Neural cell (in vitro differentiated cells): ENCODE results near the gene PRR18. TPM values are rescaled to one million over a fixed set of nuclear protein-coding genes. Genes with fewer than 3 reads are reported as not detected.

Source experiments
- H2AFZ ChIP-seq: fragments of 200-600, 300-800 bp; sonication (generic), shearing (Covaris generic); 2 replicates; pipeline ENCODE4 v1.6.0; 2014; ENCODE audit warnings: low read depth, mild to moderate bottlenecking, antibody characterized with exemption, low read length, moderate library complexity
- H3F3A ChIP-seq: fragments of 200-600 bp; shearing (Covaris generic); 2 replicates; pipeline ENCODE4 v1.6.1; 2016; ENCODE audit warnings: mild to moderate bottlenecking, moderate library complexity, mixed read lengths, antibody characterized with exemption, low read length; ENCODE audit not compliant: insufficient read depth, poor library complexity, severe bottlenecking
- H3K27ac ChIP-seq: fragments of 200-600, 300-800 bp; sonication (generic), shearing (Covaris generic); 2 replicates; pipeline ENCODE4 v1.5.1; 2014; ENCODE audit warnings: mild to moderate bottlenecking, low read length, moderate library complexity
- H3K27me3 ChIP-seq: fragments of 300-800, 200-600 bp; sonication (generic), shearing (Covaris generic); 2 replicates; pipeline ENCODE4 v1.6.0; 2014; ENCODE audit warnings: mild to moderate bottlenecking, low read depth, low read length, moderate library complexity; ENCODE audit not compliant: insufficient read depth
- H3K36me3 ChIP-seq: fragments of 300-800, 200-600 bp; sonication (generic), shearing (Covaris generic); 2 replicates; pipeline ENCODE4 v1.5.1; 2014; ENCODE audit warnings: mild to moderate bottlenecking, antibody characterized with exemption, low read length, moderate library complexity; ENCODE audit not compliant: insufficient read depth
- H3K4me2 ChIP-seq: fragments of 300-800, 200-600 bp; sonication (generic), shearing (Covaris generic); 2 replicates; pipeline ENCODE4 v1.6.0; 2014; ENCODE audit warnings: mild to moderate bottlenecking, low read length
- H3K4me3 ChIP-seq: fragments of 300-800, 200-600 bp; sonication (generic), shearing (Covaris generic); 2 replicates; pipeline ENCODE4 v1.5.1; 2014; ENCODE audit warnings: mild to moderate bottlenecking, low read length, moderate library complexity
- H3K79me2 ChIP-seq: fragments of 200-600 bp; shearing (Covaris generic); replicated peaks from 2 replicates; pipeline ENCODE4 v1.6.0; 2014; ENCODE audit warnings: mild to moderate bottlenecking, low read length, moderate library complexity; ENCODE audit not compliant: insufficient read depth
- H3K9ac ChIP-seq: fragments of 300-800, 200-600 bp; sonication (generic), shearing (Covaris generic); 2 replicates; pipeline ENCODE4 v1.6.1; 2016; ENCODE audit warnings: mild to moderate bottlenecking, low read length, mixed read lengths
- H3K9me2 ChIP-seq: fragments of 200-600 bp; shearing (Covaris generic); 2 replicates; pipeline ENCODE4 v1.6.1; 2016; ENCODE audit warnings: mild to moderate bottlenecking, low read length, mixed read lengths; ENCODE audit not compliant: insufficient read depth
- H3K9me3 ChIP-seq: fragments of 200-600, 300-800 bp; sonication (generic), shearing (Covaris generic); 2 replicates; pipeline ENCODE4 v1.6.1; 2016; ENCODE audit warnings: mild to moderate bottlenecking, mixed run types, low read length, moderate library complexity, mixed read lengths
- H4K20me1 ChIP-seq: fragments of 200-600 bp; shearing (Covaris generic); 2 replicates; pipeline ENCODE4 v1.6.1; 2016; ENCODE audit warnings: mild to moderate bottlenecking, mixed run types; ENCODE audit not compliant: insufficient read depth
- CTCF ChIP-seq: fragments of 450-650 bp; IDR thresholded peaks from 2 replicates; pipeline ENCODE4 v1.5.1; 2014; ENCODE audit warnings: antibody characterized with exemption, mild to moderate bottlenecking, moderate library complexity; ENCODE audit not compliant: poor library complexity, severe bottlenecking
- EP300 ChIP-seq: fragments of 450-650 bp; conservative IDR thresholded peaks from 2 replicates; pipeline ENCODE4 v1.6.1; 2014; ENCODE audit warnings: antibody characterized with exemption, mild to moderate bottlenecking, moderate library complexity; ENCODE audit not compliant: poor library complexity, severe bottlenecking
- EZH2 ChIP-seq: fragments of 200-600, 300-800 bp; shearing (Covaris generic), sonication (generic); IDR thresholded peaks from 2 replicates; pipeline ENCODE4 v1.6.1; 2014; ENCODE audit warnings: antibody characterized with exemption, low read length, borderline replicate concordance, mild to moderate bottlenecking; ENCODE audit not compliant: insufficient read depth, poor library complexity, severe bottlenecking
- MXI1 ChIP-seq: fragments of 450-650 bp; conservative IDR thresholded peaks from 2 replicates; pipeline ENCODE4 v1.6.1; 2014; ENCODE audit warnings: antibody characterized with exemption, mild to moderate bottlenecking; ENCODE audit not compliant: poor library complexity, severe bottlenecking
- POLR2AphosphoS5 ChIP-seq: IDR thresholded peaks from 2 replicates; pipeline ENCODE4 v1.6.1; 2012
- RAD21 ChIP-seq: fragments of 450-650 bp; conservative IDR thresholded peaks from 2 replicates; pipeline ENCODE4 v1.6.1; 2014; ENCODE audit warnings: antibody characterized with exemption, mild to moderate bottlenecking, moderate library complexity
- SMC3 ChIP-seq: fragments of 450-650 bp; conservative IDR thresholded peaks from 2 replicates; pipeline ENCODE4 v1.6.1; 2014; ENCODE audit warnings: antibody characterized with exemption, mild to moderate bottlenecking, moderate library complexity; ENCODE audit not compliant: poor library complexity
- TAF1 ChIP-seq: IDR thresholded peaks from 2 replicates; pipeline ENCODE4 v1.6.1; 2012; ENCODE audit warnings: low read depth
- polyA plus RNA-seq: library from polyadenylated mRNA; depleted of rRNA; stranded (reverse); fragments of >200 nt; gene quantifications from 2 replicates; pipeline ENCODE4 v1.2.3, GENCODE V29; 2014
- TF ChIP-seq, protein P1 (sequence below): IDR thresholded peaks from 2 replicates; pipeline ENCODE4 v1.6.1; 2012; ENCODE audit warnings: borderline replicate concordance

Gene PRR18
- polyA plus RNA-seq, 1 donor from 2014 or later, result not detected

GRCh38 chr6:166352923-166353322 is 44.7 kb upstream of the PRR18 start:
- Histone ChIP-seq H4K20me1 (no peaks in the 10 kb centered on the region), H3K4me3 (no peak overlapping the region), H3K36me3 (no peaks in the 10 kb centered on the region), H3K9me3 (peaks cover 4% of the 10 kb centered on the region), H3F3A (no peaks in the 10 kb centered on the region), H2AFZ (no peak overlapping the region), H3K27ac (no peak overlapping the region), H3K9me2 (no peaks in the 10 kb centered on the region), H3K27me3 (no peaks in the 10 kb centered on the region), H3K9ac (no peak overlapping the region), H3K79me2 (no peaks in the 10 kb centered on the region), H3K4me2 (no peak overlapping the region)
- TF ChIP-seq, protein P1, sequence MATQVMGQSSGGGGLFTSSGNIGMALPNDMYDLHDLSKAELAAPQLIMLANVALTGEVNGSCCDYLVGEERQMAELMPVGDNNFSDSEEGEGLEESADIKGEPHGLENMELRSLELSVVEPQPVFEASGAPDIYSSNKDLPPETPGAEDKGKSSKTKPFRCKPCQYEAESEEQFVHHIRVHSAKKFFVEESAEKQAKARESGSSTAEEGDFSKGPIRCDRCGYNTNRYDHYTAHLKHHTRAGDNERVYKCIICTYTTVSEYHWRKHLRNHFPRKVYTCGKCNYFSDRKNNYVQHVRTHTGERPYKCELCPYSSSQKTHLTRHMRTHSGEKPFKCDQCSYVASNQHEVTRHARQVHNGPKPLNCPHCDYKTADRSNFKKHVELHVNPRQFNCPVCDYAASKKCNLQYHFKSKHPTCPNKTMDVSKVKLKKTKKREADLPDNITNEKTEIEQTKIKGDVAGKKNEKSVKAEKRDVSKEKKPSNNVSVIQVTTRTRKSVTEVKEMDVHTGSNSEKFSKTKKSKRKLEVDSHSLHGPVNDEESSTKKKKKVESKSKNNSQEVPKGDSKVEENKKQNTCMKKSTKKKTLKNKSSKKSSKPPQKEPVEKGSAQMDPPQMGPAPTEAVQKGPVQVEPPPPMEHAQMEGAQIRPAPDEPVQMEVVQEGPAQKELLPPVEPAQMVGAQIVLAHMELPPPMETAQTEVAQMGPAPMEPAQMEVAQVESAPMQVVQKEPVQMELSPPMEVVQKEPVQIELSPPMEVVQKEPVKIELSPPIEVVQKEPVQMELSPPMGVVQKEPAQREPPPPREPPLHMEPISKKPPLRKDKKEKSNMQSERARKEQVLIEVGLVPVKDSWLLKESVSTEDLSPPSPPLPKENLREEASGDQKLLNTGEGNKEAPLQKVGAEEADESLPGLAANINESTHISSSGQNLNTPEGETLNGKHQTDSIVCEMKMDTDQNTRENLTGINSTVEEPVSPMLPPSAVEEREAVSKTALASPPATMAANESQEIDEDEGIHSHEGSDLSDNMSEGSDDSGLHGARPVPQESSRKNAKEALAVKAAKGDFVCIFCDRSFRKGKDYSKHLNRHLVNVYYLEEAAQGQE, result no peak
- no peak for TF ChIP-seq POLR2AphosphoS5
- no peak for TF ChIP-seq SMC3
- no peak for TF ChIP-seq MXI1
- no peak for TF ChIP-seq RAD21
- TF ChIP-seq EZH2, result no peak
- no peak for TF ChIP-seq EP300
- TF ChIP-seq TAF1, result no peak

GRCh38 chr6:166351715-166352285 is 43.6 kb upstream of the PRR18 start:
- Histone ChIP-seq H3K9ac (no peak overlapping the region), H3K4me2 (no peak overlapping the region), H3F3A (no peaks in the 10 kb centered on the region), H3K36me3 (no peaks in the 10 kb centered on the region), H3K79me2 (no peaks in the 10 kb centered on the region), H2AFZ (no peak overlapping the region), H3K9me3 (peaks cover 4% of the 10 kb centered on the region), H3K4me3 (no peak overlapping the region), H3K9me2 (no peaks in the 10 kb centered on the region), H3K27me3 (no peaks in the 10 kb centered on the region), H4K20me1 (no peaks in the 10 kb centered on the region), H3K27ac (no peak overlapping the region)
- TF ChIP-seq EZH2 (no peak), SMC3 (no peak), CTCF (no peak), EP300 (no peak), MXI1 (no peak), RAD21 (no peak), POLR2AphosphoS5 (no peak)
- TF ChIP-seq, protein P1, result no peak
